H1 (cell line): ENCODE data around the gene MARK4. TPM values are rescaled to one million over a fixed set of nuclear protein-coding genes. Genes with fewer than 3 reads are reported as not detected.

Experiments
- CTCF ChIA-PET: fragments of 300-600 bp; sonication (Branson Sonifier 250); formaldehyde crosslinking; loops from one replicate; lab custom pipeline; 2021; ENCODE audit not compliant: partially characterized antibody; lab: Charles Lee
- POLR2A ChIA-PET: fragments of 300-600 bp; sonication (Branson Sonifier 250); formaldehyde crosslinking; loops from one replicate; lab custom pipeline; 2021; ENCODE audit warnings: inconsistent platforms; ENCODE audit not compliant: partially characterized antibody; lab: Charles Lee
- DNase-seq, 2 experiments: peaks; one replicate each; pipeline versions ENCODE4 v3.0.0 to v3.0.0-alpha.2; 2010 to 2022; ENCODE audit warnings: low spot score in 2 of 2, low read depth in 1 of 2, mixed read lengths in 1 of 2
- FAIRE-seq: peaks from 2 replicates; lab custom pipeline; 2011; peaks lifted over from hg19 to GRCh38; lab: Jason Lieb, UNC
- H2AFZ ChIP-seq: 2 replicates; pipeline ENCODE4 v1.8.1; 2012; ENCODE audit warnings: low read length, inconsistent platforms
- H2AK5ac ChIP-seq: 2 replicates; pipeline ENCODE4 v1.6.1; 2013; ENCODE audit warnings: low read depth, low read length
- H2BK120ac ChIP-seq: replicated peaks from 2 replicates; pipeline ENCODE3; 2013; ENCODE audit warnings: low read depth, low read length, inconsistent platforms
- H2BK12ac ChIP-seq: 2 replicates; pipeline ENCODE4 v1.6.1; 2013; ENCODE audit warnings: low read depth, low read length
- H2BK15ac ChIP-seq: 2 replicates; pipeline ENCODE4 v1.6.1; 2013; ENCODE audit warnings: low read length
- H2BK20ac ChIP-seq: 2 replicates; pipeline ENCODE4 v1.6.1; 2013; ENCODE audit warnings: low read length
- H2BK5ac ChIP-seq: 2 replicates; pipeline ENCODE4 v1.6.1; 2013; ENCODE audit warnings: low read depth, low read length
- H3K14ac ChIP-seq: 2 replicates; pipeline ENCODE4 v1.6.1; 2013; ENCODE audit warnings: inconsistent platforms; ENCODE audit not compliant: insufficient read length
- H3K18ac ChIP-seq: 2 replicates; pipeline ENCODE4 v1.6.1; 2013; ENCODE audit warnings: low read length; ENCODE audit errors: extremely low read depth
- H3K23ac ChIP-seq: 2 replicates; pipeline ENCODE4 v1.6.1; 2013; ENCODE audit warnings: inconsistent platforms; ENCODE audit not compliant: insufficient read length
- H3K23me2 ChIP-seq: 2 replicates; pipeline ENCODE4 v1.6.1; 2013; ENCODE audit warnings: low read depth, low read length
- H3K27ac ChIP-seq: 2 replicates; pipeline ENCODE4 v1.6.1; 2011; ENCODE audit warnings: low read depth, low read length, inconsistent platforms
- H3K27me3 ChIP-seq, 4 experiments: replicated peaks in 1 of 4; 1 replicate in 1 of 4; 2 replicates in 3 of 4; pipeline versions ENCODE4 v1.6.1 to v1.8.1; 2011 to 2013; ENCODE audit warnings: low read length in 3 of 4, mild to moderate bottlenecking in 3 of 4, inconsistent platforms in 2 of 4, mixed read lengths in 2 of 4, moderate library complexity in 1 of 4; ENCODE audit not compliant: control insufficient read depth in 3 of 4, insufficient read depth in 3 of 4; ENCODE audit errors: extremely low read depth in 1 of 4
- H3K36me3 ChIP-seq, 4 experiments: 2 replicates each; pipeline versions ENCODE4 v1.6.1 to v1.8.1; 2011 to 2013; ENCODE audit warnings: mild to moderate bottlenecking in 4 of 4, low read length in 3 of 4, moderate library complexity in 2 of 4, control low read depth in 1 of 4, inconsistent platforms in 1 of 4; ENCODE audit not compliant: insufficient read depth in 4 of 4, control insufficient read depth in 2 of 4
- H3K4ac ChIP-seq: replicated peaks from 2 replicates; pipeline ENCODE3; 2013; ENCODE audit warnings: low read length, low read depth, mixed read lengths, inconsistent platforms; ENCODE audit not compliant: insufficient read length
- H3K4me1 ChIP-seq, 4 experiments: replicated peaks in 1 of 4; 1 replicate in 1 of 4; 2 replicates in 3 of 4; pipeline versions ENCODE4 v1.6.1 to v1.8.1; 2011 to 2013; ENCODE audit warnings: low read length in 3 of 4, inconsistent platforms in 2 of 4, mixed read lengths in 1 of 4; ENCODE audit not compliant: insufficient read depth in 4 of 4, control insufficient read depth in 3 of 4
- H3K4me2 ChIP-seq, 2 experiments: 2 replicates each; pipeline versions ENCODE4 v1.6.1 to v1.8.1; 2011 to 2013; ENCODE audit warnings: low read depth in 2 of 2, low read length in 2 of 2, control low read depth in 1 of 2, inconsistent platforms in 1 of 2, mild to moderate bottlenecking in 1 of 2; ENCODE audit not compliant: insufficient read depth in 1 of 2
- H3K4me3 ChIP-seq, 4 experiments: fragments of 200-600, 300-600 bp in 1 of 4; sonication (generic), shearing (Covaris generic), sonication (Bioruptor Twin) in 1 of 4; 2 replicates each; pipeline versions ENCODE4 v1.5.1 to v1.8.1; 2011 to 2016; ENCODE audit warnings: low read length in 4 of 4, low read depth in 3 of 4, control low read depth in 2 of 4, inconsistent platforms in 2 of 4, mild to moderate bottlenecking in 2 of 4, mixed read lengths in 1 of 4, moderate library complexity in 1 of 4; ENCODE audit not compliant: insufficient read depth in 2 of 4; ENCODE audit errors: extremely low read depth in 1 of 4
- H3K56ac ChIP-seq: replicated peaks from 2 replicates; pipeline ENCODE3; 2013; ENCODE audit warnings: low read depth, mild to moderate bottlenecking, mixed read lengths, low read length, inconsistent platforms; ENCODE audit not compliant: insufficient read length
- H3K79me1 ChIP-seq: 2 replicates; pipeline ENCODE4 v1.6.1; 2013; ENCODE audit warnings: low read depth, low read length, control low read depth
- H3K79me2 ChIP-seq, 2 experiments: 2 replicates each; pipeline versions ENCODE4 v1.6.1 to v1.8.1; 2012 to 2013; ENCODE audit warnings: low read length in 2 of 2, mild to moderate bottlenecking in 2 of 2, inconsistent platforms in 1 of 2; ENCODE audit not compliant: insufficient read depth in 2 of 2, control insufficient read depth in 1 of 2
- H3K9ac ChIP-seq, 4 experiments: replicated peaks in 1 of 4; 1 replicate in 1 of 4; 2 replicates in 3 of 4; pipeline versions ENCODE4 v1.6.1 to v1.8.1; 2011 to 2013; ENCODE audit warnings: low read depth in 3 of 4, low read length in 3 of 4, control low read depth in 2 of 4, mild to moderate bottlenecking in 2 of 4, moderate library complexity in 2 of 4, inconsistent platforms in 1 of 4; ENCODE audit errors: extremely low read depth in 1 of 4
- H3K9me3 ChIP-seq, 2 experiments: 2 replicates each; pipeline versions ENCODE4 v1.6.1 to v1.8.1; 2012 to 2013; ENCODE audit warnings: mild to moderate bottlenecking in 2 of 2, moderate library complexity in 2 of 2, control low read depth in 1 of 2, inconsistent platforms in 1 of 2, low read depth in 1 of 2, low read length in 1 of 2, mixed read lengths in 1 of 2; ENCODE audit not compliant: insufficient read depth in 2 of 2
- H4K20me1 ChIP-seq, 2 experiments: replicated peaks in 1 of 2; 2 replicates each; pipeline versions ENCODE3 to v1.8.1; 2011 to 2013; ENCODE audit warnings: inconsistent platforms in 2 of 2, low read length in 2 of 2, mild to moderate bottlenecking in 1 of 2; ENCODE audit not compliant: insufficient read depth in 2 of 2, control insufficient read depth in 1 of 2
- H4K5ac ChIP-seq: 2 replicates; pipeline ENCODE4 v1.6.1; 2013; ENCODE audit warnings: low read length, low read depth, mixed read lengths, inconsistent platforms; ENCODE audit not compliant: insufficient read length
- H4K8ac ChIP-seq: 2 replicates; pipeline ENCODE4 v1.8.0; 2013; ENCODE audit warnings: mild to moderate bottlenecking, moderate library complexity, low read length, inconsistent platforms; ENCODE audit not compliant: insufficient read depth; ENCODE audit errors: extremely low read depth
- H4K91ac ChIP-seq: replicated peaks from 2 replicates; pipeline ENCODE3; 2013; ENCODE audit warnings: low read length, mixed read lengths, inconsistent platforms; ENCODE audit not compliant: insufficient read length
- TAF1 ChIP-seq: IDR thresholded peaks from 2 replicates; pipeline ENCODE4 v1.6.1; 2011; ENCODE audit warnings: mild to moderate bottlenecking, low read depth, low read length
- WGBS, 2 experiments: shearing (Covaris generic) in 1 of 2; methylation state at CpG; one replicate each; pipeline versions ENCODE4 v1.1.6 to v1.1.7; 2013 to 2015; ENCODE audit warnings: low lambda C conversion rate in 2 of 2, mixed read lengths in 2 of 2, inconsistent platforms in 1 of 2, low coverage in 1 of 2, missing lambda C conversion rate in 1 of 2; ENCODE audit not compliant: insufficient replicate concordance in 2 of 2, insufficient coverage in 1 of 2, insufficient read length in 1 of 2; ENCODE audit errors: extremely low coverage in 1 of 2, missing lambda C conversion rate in 1 of 2; 5-methylcytosine and 5-hydroxymethylcytosine counted together
- polyA plus RNA-seq, 7 experiments: library from polyadenylated mRNA; depleted of rRNA in 3 of 7; stranded (reverse) in 5 of 7; unstranded in 2 of 7; fragments of >200 nt in 5 of 7; fragments of 200-250 nt in 2 of 7; gene quantifications; 1 replicate in 5 of 7; 2 replicates in 1 of 7; 4 replicates in 1 of 7; pipeline versions ENCODE4 v1.2.1 to v1.2.3, GENCODE V29; 2011 to 2013; ENCODE audit warnings: missing spikeins in 2 of 7, mixed read lengths in 2 of 7
- total RNA-seq: library from RNA; stranded (reverse); fragmentation: NEBNext Ultra II Directional; extraction: Animal tissue kit (Norgen Biotek cat#: 25700); gene quantifications from 2 replicates; pipeline ENCODE4 v1.2.1, GENCODE V29; 2021
- TF ChIP-seq, protein P1 (sequence below): IDR thresholded peaks from 2 replicates; pipeline ENCODE4 v1.6.1; 2012; ENCODE audit warnings: inconsistent platforms

Gene MARK4
- total and polyA plus RNA-seq, 2 of the 8 experiments (the other 6 are each of a cell fraction or from before 2014, with no cell fraction given) = 12.3 to 49.8 TPM

GRCh38 chr19:45271735-45272108 lies 20.7 kb downstream of the MARK4 start:
- H3K4me3 ChIP-seq = no peak overlapping the region
- ChIA-PET POLR2A (no interaction called here), CTCF (interaction anchor here (1.3 kb wide), 1 partner anchor 50 kb away, joined by 4 read pairs; no protein-coding TSS in a partner anchor)
- no peak overlapping the region for H3K56ac ChIP-seq
- no peak overlapping the region for H2BK120ac ChIP-seq
- no peak overlapping the region for H2AFZ ChIP-seq
- H3K27me3 ChIP-seq = no peaks in the 10 kb centered on the region
- no peak for FAIRE-seq
- no peaks in the 10 kb centered on the region for H3K9me3 ChIP-seq
- H2BK12ac ChIP-seq = no peak overlapping the region
- H4K20me1 ChIP-seq = peaks cover 0 to 2% of the 10 kb centered on the region in 2 experiments
- H3K18ac ChIP-seq = no peak overlapping the region
- 82% methylated on average over 7 of the region's 7 CpGs; no CpG with 5 or more reads in 1 of the 2 experiments for WGBS, 2 experiments
- H3K27ac ChIP-seq = no peak overlapping the region
- no peak overlapping the region for H3K9ac ChIP-seq
- H3K79me2 ChIP-seq = no peaks in the 10 kb centered on the region
- H2BK20ac ChIP-seq = no peak overlapping the region
- H3K23me2 ChIP-seq = no peaks in the 10 kb centered on the region
- H3K14ac ChIP-seq = no peak overlapping the region
- no peaks in the 10 kb centered on the region for H3K79me1 ChIP-seq
- no peak overlapping the region for H4K91ac ChIP-seq
- no peak overlapping the region for H2BK5ac ChIP-seq
- H3K4ac ChIP-seq = no peak overlapping the region
- no peak overlapping the region for H2BK15ac ChIP-seq
- H3K4me1 ChIP-seq = no peaks in the 10 kb centered on the region
- H3K23ac ChIP-seq = no peak overlapping the region
- DNase-seq = no peak
- no peak overlapping the region for H3K4me2 ChIP-seq
- peaks cover 5 to 7% (median 6%) of the 10 kb centered on the region in 4 experiments; a peak in 4 of 8 replicates for H3K36me3 ChIP-seq
- no peak overlapping the region for H4K5ac ChIP-seq
- no peak overlapping the region for H4K8ac ChIP-seq
- TF ChIP-seq, protein P1, sequence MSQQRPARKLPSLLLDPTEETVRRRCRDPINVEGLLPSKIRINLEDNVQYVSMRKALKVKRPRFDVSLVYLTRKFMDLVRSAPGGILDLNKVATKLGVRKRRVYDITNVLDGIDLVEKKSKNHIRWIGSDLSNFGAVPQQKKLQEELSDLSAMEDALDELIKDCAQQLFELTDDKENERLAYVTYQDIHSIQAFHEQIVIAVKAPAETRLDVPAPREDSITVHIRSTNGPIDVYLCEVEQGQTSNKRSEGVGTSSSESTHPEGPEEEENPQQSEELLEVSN = no peak
- no peak for TF ChIP-seq TAF1
- H2AK5ac ChIP-seq = no peak overlapping the region
